Medulla oblongata (tissue), 1 donor: Measurements from ENCODE around the gene UBE3D.
"Not testable (repeated sequence)": the region's sequence is repeated elsewhere in the genome, so short reads cannot be mapped to it uniquely, and the experiment has no call there.

Source experiments
- DNase-seq: peaks from one replicate; pipeline ENCODE4 v3.0.0-alpha.2; 2015; ENCODE audit errors: extremely low spot score

The UBE3D gene

DNA sequence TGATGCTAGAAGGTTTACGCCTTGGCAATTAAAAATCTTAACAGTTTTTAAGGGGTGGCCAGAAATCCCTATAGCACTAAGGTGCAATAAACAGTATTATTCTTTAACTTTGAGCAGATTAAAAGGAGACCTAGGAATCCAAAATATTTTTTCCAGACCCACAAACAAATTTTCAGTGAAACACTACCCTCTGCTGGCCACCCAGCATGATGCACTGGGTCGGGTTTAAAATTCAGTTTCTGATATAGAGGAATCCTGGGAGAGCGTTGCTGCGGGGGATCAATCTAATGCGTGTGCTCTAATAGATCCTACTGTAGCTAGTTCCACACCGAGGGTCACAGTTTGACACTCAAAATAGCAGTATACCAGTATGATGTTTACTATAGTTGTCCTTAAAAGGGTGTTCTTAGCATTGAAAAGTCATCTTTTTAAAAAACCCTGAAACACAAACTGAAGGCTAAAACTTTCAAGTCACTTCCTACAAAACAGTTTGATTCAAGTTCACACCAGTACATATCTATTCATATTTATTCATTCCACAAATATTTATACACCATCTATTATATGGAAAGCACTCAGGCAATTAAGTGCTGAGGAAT, 10.2 kb downstream of the UBE3D start:
- DNase-seq: peak; percentile 73

DNA sequence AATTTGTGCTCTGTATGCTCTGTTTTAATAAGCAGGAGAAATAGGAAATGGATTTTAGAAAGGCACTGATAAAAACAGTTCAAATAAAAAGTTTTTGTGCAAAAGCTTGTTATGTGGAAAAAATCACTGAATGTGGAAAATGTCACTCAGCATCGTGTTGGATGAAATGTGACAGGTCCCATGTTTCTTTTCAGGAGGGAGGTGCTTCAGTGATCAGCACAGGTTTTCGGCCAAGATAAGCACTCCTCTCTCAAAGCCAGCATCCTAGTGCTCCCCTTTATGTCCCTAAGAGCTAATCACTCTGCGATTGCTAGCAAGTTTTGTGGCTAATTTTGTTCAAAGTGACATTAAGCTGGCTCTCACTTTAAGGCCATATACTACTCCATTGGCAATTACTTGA, 12.0 kb downstream of the UBE3D start:
- DNase-seq: no peak

DNA sequence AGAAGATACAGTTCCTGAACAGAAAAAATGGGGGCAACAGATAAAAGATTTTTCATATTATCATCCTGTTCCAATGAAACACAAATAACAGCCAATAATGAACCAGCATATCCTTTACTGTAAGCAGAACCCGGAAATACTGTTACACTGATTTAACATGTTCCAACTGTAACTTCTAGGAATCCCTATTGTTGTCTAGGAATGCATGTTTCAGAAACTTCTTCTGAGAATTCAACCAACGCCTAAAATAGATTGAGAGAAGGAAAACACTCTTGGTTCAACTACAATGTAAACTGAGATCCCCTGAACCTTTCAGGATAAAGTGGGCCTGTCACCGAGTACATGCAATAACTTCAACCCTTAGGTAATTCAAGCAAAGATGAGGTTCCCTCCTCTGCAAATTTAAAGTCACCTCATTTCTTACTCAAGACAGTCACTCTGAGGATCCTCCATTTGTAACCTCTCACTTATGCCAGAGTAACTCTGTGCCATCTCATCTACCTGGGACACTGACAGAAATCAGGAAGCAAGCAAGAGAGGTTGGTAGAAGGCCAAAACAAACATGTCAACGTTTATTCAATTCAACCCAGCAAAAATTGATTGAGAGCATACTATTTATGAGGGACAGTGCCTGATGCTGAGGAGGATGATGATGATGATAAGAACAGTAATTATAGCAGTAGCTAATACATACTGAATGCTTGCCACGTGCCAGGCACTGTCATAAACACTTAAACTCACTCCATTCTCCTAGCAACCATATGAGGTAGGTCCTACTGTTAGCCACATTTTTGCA, 14.1 kb downstream of the UBE3D start:
- no peak for DNase-seq

DNA sequence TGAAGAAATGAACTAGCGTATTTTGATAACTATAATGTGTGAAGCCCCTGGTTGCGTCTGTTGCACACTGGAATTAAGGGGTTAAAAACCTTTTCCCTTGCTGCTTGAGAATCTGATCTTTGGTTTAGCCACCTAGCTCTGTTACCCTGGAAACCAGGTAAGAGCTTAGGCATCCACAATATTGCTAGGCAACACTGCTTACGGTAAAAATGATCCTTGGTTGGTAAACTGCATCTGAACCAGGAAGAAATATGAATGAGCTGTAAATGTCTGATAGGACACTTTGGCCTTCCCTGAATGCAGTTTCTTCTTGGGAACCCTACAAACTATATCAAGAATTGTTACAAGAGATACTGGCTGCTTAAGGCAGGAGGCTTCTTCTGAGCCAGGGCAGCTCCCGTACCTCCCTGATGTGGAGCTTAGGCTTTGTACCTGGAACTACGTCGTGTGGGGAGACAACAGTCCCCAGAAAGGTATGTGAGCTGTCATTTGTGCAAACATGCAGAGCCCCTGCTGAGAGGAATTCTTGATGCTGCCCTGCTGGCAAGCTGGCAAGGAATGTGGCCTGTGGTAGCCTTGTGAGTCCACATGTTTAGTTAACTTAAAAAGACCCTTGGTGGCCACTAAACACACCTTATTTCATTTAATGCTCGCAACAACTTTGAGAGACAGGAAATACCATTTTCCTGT, 18.4 kb downstream of the UBE3D start:
- no peak for DNase-seq

DNA sequence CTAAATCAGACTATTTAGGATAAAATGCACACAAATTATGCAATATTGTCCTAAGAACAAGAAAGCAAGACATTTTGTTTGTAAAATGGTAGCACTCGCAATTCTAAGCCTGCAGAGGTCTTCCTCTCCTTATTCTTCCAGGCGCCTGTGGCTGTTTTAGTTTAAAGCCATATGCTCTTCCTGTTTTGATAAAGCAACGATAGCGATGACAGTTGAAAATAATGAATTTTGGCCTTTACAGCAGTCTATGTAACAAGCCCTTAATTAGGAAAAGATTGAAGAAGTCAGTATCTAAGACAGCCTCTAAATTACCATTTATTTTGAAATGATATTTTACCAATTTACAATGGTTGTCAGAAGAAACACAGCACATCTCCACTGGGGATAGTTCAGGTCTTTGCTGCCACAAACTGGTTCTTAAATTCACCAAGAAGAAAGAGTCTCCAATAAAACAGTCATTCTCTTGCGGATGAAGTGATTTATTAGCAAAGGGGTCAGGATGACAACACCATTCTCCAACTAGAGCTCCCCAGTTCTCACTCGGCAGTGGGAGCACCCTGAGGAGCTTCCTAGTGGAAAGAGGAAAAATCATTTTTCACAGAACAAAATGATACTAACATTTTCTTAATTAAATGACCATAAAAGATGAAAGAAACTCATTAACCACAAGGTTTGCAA, 21.4 kb downstream of the UBE3D start:
- DNase-seq: no peak

DNA sequence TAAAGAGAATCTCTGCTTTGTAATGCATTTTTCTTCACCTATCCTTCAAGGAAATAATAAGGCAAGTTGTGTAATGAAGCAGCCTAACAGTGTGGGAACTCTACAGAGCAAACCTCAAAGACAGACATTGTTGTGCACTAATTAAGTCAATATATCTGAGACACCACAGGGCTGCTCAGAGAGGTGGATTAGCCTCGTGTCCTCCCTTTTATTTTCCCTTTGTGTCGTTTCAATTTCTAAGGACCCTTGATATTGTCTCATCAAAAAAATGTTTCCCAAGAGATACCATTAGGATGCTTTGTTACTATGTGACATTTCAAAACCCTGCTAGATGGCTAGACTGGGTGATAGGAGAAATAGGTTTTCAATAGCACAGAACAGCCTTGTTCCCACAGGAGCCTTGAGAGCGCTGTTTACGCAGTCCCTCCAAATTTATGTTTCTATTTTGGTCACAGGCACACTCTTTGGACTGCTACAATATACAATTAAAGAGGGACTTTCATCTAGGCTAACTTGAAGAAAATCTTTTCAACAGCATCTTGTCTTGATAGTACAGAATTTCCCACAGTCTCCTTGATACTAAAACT, 23.1 kb downstream of the UBE3D start:
- DNase-seq: peak; percentile 12

DNA sequence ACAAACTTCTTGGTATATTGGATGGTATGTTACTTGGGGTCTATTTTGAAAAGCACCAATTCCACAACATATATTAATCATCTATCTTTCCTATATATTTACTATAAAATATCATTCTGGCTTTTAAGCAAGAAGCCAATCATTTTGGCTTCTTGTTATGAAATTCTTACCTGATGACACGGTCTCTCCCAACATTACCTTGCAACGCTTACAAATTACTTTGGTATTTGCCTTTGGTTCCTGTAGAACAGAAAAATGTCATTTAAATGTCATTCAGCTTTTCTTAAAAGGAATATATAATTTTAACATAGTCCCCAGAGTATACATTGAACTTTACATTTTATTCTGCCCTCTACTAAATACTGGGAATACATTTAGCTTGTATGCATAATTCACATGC, 27.4 kb downstream of the UBE3D start:
- no peak for DNase-seq

DNA sequence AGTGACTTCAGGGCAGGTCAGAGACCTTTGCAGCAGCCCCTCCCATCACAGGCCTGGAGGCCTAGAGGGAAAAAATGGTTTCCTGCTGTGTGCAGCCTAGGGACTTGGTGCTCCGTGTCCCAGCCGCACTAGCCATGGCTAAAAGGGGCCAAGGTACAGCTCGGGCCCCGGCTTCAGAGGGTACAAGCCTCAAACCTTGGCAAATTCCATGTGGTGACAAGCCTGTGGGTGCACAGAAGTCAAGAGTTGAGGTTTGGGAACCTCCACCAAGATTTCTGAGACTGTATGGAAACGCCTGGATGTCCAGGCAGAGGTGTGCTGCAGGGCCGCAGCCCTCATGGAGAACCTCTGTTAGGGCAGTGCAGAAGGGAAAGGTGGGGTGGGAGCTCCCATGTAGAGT, 34.0 kb downstream of the UBE3D start:
- no peak for DNase-seq

DNA sequence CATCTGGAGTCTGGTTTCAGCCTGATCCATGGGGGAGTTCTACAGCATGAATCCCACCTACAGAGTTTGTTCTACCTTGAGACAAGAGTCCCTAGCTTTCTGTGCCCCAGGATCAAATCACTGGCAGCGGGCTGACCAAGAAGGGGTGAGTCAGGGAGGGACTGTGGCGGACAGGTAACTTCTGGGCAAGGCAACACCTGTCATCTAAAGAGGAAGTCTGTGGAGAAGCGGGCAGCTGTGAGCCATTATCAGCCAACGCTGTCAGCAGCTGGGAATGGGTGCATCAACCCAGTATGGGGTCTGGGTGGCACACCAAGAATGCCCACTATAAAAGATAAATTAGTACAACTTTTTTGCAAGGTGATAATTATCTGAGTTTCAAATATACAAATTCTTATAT, 45.9 kb downstream of the UBE3D start:
- no peak for DNase-seq

DNA sequence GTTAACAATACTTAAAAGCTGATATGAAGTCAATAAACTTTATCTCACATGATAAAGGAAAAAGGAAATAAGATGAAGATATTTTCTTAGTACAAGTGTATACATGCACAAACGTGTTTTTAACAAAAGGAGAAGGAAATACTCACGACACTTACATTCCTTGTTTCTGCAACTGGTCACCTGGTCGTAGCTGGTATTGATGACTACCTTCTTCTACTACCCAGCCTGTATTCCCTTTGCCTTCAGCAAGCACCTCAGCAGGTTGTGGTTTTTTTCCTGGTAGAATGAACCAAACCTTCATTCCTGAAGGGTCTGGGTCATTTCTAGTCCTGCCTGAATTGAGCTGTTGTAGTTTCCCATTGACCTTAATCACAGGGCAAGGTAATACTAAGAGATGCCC, 54.5 kb downstream of the UBE3D start:
- DNase-seq: not testable (repeated sequence)

DNA sequence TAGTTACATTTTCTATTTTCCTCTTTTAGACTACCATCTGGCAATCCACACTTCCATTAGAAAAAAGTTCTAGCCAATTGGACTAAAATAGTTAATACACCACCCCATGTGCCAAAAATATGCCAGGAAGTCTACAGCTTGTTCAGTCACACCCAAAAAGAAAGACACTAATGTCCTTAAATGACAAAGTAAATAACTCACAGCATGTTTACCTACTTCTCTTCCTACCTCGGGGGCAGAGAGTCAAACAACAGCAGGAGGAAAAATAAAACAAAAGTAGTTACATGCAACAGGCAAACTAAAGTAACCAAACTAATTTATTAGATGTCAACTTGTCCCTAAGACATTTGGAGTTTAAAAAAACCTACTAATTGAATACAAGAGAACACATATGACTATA, 57.0 kb downstream of the UBE3D start:
- no peak for DNase-seq

DNA sequence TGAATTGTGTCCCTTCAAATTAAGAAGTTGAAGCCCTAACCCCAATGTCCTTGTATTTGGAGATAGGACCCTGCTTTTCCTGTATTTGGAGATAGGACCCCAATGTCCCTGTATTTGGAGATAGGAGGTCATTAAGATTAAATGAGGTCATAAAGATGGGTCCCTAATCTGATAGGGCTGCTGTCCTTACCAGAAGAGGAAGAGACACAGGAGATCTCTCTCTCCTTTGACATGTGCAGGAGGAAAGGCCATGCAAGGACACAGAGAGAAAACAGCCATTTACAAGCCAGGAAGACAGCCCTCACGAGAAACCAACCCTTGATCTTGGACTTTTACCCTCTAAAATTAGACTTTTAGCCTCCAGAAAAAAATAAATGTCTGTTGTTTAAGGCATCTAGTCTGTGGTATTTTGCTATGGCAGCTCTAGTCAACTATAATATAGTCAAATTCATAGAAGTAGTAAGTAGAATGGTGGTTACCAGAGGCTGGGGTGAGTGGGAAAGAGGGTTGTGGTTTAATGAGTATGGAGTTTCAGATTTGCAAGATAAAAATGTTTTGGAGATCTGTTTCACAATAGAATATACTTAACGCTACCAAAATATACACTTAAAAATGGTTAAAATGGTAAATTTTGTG, 59.3 kb downstream of the UBE3D start:
- no peak for DNase-seq

DNA sequence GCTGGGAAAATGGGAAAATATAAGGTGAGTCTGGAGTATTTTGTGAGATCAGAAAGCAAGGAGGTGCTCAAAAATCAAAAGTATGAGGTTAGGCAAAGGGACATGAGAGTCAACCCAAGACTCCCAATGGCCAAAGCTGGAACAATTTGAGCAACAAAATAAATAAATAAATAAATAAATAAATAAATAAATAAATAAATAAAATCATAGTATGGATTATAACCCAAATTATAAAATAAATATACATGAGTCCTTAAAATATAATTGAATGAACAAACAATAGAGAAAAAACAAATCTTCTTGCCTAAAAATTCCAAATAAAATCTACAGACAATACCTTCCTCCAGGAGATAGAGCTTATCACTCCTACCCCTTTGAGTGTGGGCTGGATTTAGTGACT, 69.5 kb downstream of the UBE3D start:
- DNase-seq: no peak

DNA sequence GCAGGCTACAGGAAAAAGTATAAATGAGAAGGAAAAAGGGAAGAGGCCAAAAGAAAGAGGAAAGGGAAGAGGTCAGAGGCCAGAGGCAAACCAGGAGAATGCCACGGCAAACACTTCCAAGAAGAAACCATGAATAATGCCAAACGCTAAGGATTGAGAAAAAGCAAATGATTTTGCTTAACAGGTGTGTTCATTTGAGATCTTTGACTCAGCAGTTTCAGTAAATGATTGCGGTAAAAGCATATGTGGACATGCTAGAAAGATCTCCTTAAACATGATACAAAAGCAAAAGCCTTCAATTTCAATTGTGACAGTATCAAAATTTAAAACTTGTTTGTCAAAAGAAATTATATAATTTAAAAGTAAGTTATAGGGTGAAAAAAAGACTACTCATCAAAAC, 70.6 kb downstream of the UBE3D start:
- no peak for DNase-seq

DNA sequence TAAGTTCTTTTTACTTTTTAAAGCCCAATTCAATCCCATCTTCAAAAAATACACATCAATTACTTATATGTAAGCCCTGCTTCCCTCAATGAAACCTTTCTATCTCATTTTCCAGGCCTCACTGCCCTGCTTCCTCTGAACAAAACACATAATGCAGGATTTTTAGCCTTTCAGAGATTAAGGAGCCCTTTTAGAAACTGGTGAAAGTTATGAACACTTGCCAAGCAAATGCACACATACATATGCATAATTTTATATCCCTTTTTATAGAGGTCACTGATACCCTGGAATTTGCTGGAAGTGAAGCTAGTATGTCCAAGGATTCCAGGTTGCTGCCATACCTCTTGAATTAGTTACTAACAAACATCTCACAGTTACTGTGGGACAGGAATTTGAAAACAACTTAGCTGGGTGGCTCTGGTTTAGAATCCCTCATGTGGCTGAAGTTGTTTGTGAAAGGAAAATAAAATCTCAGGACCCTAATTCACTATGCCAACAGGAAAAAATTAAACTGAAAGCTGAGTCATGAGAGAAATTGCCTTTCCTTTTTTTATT, 75.8 kb downstream of the UBE3D start:
- DNase-seq: no peak

DNA sequence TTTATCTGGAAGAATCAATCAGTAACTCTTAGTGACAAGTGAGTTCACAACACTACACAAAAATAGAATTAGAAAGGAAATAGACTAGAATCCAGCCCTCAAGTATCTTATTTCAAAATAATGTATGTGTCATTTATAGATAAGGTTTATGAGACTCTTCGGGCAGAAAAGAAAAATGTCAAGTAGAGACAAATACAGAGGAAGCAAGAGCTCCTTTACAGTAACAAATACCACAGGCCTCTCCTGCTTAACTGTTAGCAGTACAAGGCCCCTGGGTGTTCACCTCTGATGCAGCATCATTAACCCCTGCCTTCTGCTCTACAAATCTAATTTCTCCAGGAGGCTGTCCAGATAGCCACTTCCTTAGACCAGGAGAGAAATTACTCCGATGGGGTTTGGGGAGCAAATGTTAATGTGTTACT, 76.7 kb downstream of the UBE3D start:
- DNase-seq: no peak

DNA sequence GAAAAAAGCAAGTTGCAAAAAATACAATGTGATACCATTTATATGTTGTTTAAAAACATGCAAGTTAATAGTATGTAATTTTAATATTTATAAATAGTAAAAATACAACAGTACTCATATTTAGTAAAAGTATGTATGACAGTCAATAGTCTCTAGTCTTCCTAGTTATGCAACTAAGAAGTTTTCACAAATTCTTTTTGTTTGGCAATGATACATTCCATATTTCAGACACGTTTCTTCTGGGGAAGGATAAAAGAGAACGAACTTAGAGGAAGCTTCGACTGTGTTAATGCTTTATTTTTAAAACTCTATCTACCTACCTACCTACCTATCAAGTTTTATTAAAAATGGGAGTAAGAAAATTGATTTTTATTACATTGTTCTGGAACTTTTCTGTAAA, 77.7 kb downstream of the UBE3D start:
- no peak for DNase-seq

DNA sequence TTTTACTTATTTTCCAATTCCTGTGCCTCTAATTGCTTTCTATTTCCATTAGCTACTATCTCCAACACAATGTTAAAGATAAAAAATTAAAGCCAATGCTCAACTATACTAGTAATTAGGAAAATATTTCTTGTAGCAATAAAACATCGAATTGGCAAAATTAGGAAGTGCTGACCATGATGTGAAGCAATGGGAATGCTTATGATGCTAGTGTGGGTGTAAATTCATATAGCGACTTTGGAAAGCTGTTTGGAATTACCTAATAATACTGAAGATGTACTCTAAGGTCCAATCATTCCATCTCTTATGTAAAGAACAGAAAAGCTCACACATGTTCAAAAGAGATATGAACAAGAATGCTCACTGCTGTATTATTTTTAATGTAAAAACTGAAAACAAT, 78.2 kb downstream of the UBE3D start:
- no peak for DNase-seq

DNA sequence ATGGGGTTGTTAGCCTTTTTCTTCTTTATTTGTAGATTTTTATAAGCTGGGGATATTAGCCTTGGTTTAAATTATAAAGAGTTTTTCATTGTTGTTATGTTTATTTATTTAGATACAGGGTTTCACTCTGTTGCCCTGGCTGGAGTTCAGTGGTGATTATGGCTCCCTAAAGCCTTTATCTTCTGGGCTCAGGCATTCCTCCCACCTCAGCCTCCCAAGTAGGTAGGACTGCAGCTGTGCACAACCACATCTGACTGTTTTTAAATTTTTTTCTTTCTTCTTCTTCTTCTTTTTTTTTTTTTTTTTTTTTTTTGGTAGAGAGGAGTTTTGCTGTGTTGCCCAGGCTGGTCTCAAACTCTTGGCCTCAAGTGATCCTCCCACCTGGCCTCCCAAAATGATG, 80.9 kb downstream of the UBE3D start:
- DNase-seq: no peak

DNA sequence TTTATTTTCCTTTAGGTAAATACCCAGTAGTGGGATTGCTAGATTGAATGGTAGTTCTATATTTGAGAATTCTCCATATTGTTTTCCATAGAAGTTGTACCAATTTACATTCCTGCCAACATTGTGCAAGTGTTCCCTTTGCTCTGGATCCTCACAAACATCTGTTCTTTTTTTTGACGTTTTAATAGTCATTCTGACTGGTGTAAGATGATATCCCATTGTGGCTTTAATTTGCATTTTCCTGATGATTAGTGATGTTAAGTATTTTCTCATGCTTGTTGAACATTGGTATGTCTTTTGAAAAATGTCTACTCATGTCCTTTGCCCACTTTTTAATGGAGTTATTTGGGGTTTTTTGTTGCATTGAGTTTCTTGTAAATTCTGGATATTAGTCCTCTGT, 85.6 kb downstream of the UBE3D start:
- DNase-seq: no peak

DNA sequence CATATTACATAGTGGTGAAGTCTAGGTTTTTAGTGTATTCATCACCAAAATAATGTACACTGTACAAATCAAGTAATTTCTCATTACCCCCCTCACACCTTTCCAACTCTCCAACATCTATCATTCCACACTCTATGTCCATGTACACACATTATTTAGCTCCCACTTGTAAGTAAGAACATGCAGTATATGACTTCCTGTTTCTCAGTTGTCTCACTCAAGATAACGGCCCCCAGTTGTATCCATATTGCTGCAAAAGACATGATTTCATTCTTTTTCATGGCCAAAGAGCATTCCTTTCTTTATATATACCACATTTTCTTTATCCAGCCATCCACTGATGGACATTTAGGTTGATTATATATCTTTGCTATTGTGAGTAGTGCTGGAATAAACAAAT, 86.0 kb downstream of the UBE3D start:
- DNase-seq: no peak
